HepG2 (cell line): ENCODE results near the gene IMPACT. TPM values are rescaled to one million over a fixed set of nuclear protein-coding genes. Genes with fewer than 3 reads are reported as not detected.

ENCODE experiments used
- ATAC-seq: fragments of 200-7000 bp; cut with Tn5 transposase; 3 replicates; pipeline ENCODE4 v1.9.1; 2020; ENCODE audit warnings: mild to moderate bottlenecking, moderate library complexity
- BruUV-seq: library from RNA; stranded (reverse); fragments of 400-500 nt; replicated peaks from 2 replicates; lab custom pipeline; 2021; lab: Mats Ljungman, UMichigan
- CTCF ChIA-PET: fragments of 300-600 bp; formaldehyde crosslinking; extraction: SDS; loops from one replicate; lab custom pipeline; 2021; ENCODE audit warnings: low total read pairs, inconsistent platforms, low intra/inter-chr PET ratio; lab: Yijun Ruan, JAX
- POLR2A ChIA-PET: fragments of 350-600 bp; sonication (Branson Sonifier 250); formaldehyde crosslinking; loops from one replicate; lab custom pipeline; 2020; ENCODE audit warnings: antibody characterized with exemption, inconsistent platforms; lab: Yijun Ruan, JAX
- DNase-seq: peaks from one replicate; pipeline ENCODE4 v3.0.0-alpha.2; 2015; ENCODE audit warnings: low spot score
- FAIRE-seq: peaks from 3 replicates; lab custom pipeline; 2011; peaks lifted over from hg19 to GRCh38; lab: Jason Lieb, UNC
- H2AFZ ChIP-seq: one replicate; pipeline ENCODE4 v1.6.1; 2011; ENCODE audit warnings: low read length, inconsistent platforms
- H3K27ac ChIP-seq: fragments of 300-600 bp; 3 replicates; pipeline ENCODE4 v1.8.0; 2011; ENCODE audit warnings: mixed run types, mild to moderate bottlenecking, mixed read lengths, low read length, inconsistent platforms; ENCODE audit not compliant: insufficient read depth; ENCODE audit errors: extremely low read length
- H3K27me3 ChIP-seq, 2 experiments: fragments of 200-600 bp in 1 of 2; 2 replicates in 1 of 2; 3 replicates in 1 of 2; pipeline versions ENCODE4 v1.6.0 to v1.8.0; 2011; ENCODE audit warnings: low read length in 2 of 2, mild to moderate bottlenecking in 2 of 2, moderate library complexity in 2 of 2, inconsistent platforms in 1 of 2; ENCODE audit not compliant: insufficient read depth in 2 of 2, control insufficient read depth in 1 of 2
- H3K36me3 ChIP-seq, 2 experiments: fragments of 200-600 bp in 1 of 2; replicated peaks in 1 of 2; 2 replicates in 1 of 2; 3 replicates in 1 of 2; pipeline versions ENCODE4 v1.5.1 to v1.8.0; 2011; ENCODE audit warnings: low read length in 2 of 2, inconsistent platforms in 1 of 2; ENCODE audit not compliant: insufficient read depth in 2 of 2, control insufficient read depth in 1 of 2
- H3K4me1 ChIP-seq: 2 replicates; pipeline ENCODE4 v1.5.1; 2012; ENCODE audit warnings: low read length, inconsistent platforms; ENCODE audit not compliant: insufficient read depth
- H3K4me2 ChIP-seq: 2 replicates; pipeline ENCODE4 v1.6.0; 2011; ENCODE audit warnings: low read depth, low read length, inconsistent platforms
- H3K4me3 ChIP-seq, 3 experiments: fragments of 200-600 bp in 1 of 3; sonication (generic), shearing (Covaris generic) in 1 of 3; replicated peaks in 1 of 3; 2 replicates each; pipeline ENCODE4 v1.5.1; 2011 to 2016; ENCODE audit warnings: low read length in 3 of 3, inconsistent platforms in 2 of 3, low read depth in 2 of 3, mild to moderate bottlenecking in 2 of 3, control low read depth in 1 of 3, mixed read lengths in 1 of 3; ENCODE audit not compliant: insufficient read depth in 1 of 3
- H3K79me2 ChIP-seq: one replicate; pipeline ENCODE4 v1.6.1; 2011; ENCODE audit warnings: low read length, inconsistent platforms; ENCODE audit not compliant: insufficient read depth
- H3K9ac ChIP-seq: 2 replicates; pipeline ENCODE4 v1.6.0; 2011; ENCODE audit warnings: mild to moderate bottlenecking, low read depth, low read length, inconsistent platforms; ENCODE audit not compliant: insufficient read depth
- H3K9me3 ChIP-seq: 2 replicates; pipeline ENCODE4 v1.5.1; 2012; ENCODE audit warnings: mild to moderate bottlenecking, low read length
- H4K20me1 ChIP-seq: 2 replicates; pipeline ENCODE4 v1.6.0; 2011; ENCODE audit warnings: inconsistent platforms, mild to moderate bottlenecking, low read length, moderate library complexity; ENCODE audit not compliant: insufficient read depth
- ARNTL ChIP-seq: sonication (generic); formaldehyde crosslinking; IDR thresholded peaks from 2 replicates; pipeline ENCODE4 v1.4.0; 2020; ENCODE audit warnings: mild to moderate bottlenecking, missing genetic modification reagents
- HES4 ChIP-seq: sonication (generic); formaldehyde crosslinking; IDR thresholded peaks from 2 replicates; pipeline ENCODE4 v1.9.0; 2021; ENCODE audit warnings: mild to moderate bottlenecking, missing genetic modification reagents, borderline replicate concordance
- IRF2 ChIP-seq: IDR thresholded peaks from 2 replicates; pipeline ENCODE4 v1.6.1; 2018; ENCODE audit warnings: missing genetic modification reagents, missing compliant biosample characterization
- ISL2 ChIP-seq: sonication (generic); formaldehyde crosslinking; IDR thresholded peaks from 2 replicates; pipeline ENCODE4 v1.5.0; 2020; ENCODE audit warnings: missing genetic modification reagents
- KAT7 ChIP-seq: IDR thresholded peaks from 2 replicates; pipeline ENCODE4 v1.6.1; 2018; ENCODE audit warnings: borderline replicate concordance, missing compliant biosample characterization
- NFE2L2 ChIP-seq: fragments of 150-350 bp; IDR thresholded peaks from 2 replicates; pipeline ENCODE4 v1.6.1; 2014; ENCODE audit warnings: low read length
- NPAS2 ChIP-seq: sonication (generic); formaldehyde crosslinking; IDR thresholded peaks from 2 replicates; pipeline ENCODE4 v1.8.0; 2022; ENCODE audit warnings: mild to moderate bottlenecking, missing genetic modification reagents, borderline replicate concordance
- TERF1 ChIP-seq: sonication (generic); formaldehyde crosslinking; IDR thresholded peaks from 2 replicates; pipeline ENCODE4 v1.8.0; 2022; ENCODE audit warnings: mild to moderate bottlenecking, missing genetic modification reagents, moderate library complexity
- TFE3 ChIP-seq: IDR thresholded peaks from 2 replicates; pipeline ENCODE4 v1.6.1; 2016
- ZBTB49 ChIP-seq: sonication (generic); formaldehyde crosslinking; IDR thresholded peaks from 2 replicates; pipeline ENCODE4 v1.4.0; 2020; ENCODE audit warnings: missing genetic modification reagents, borderline replicate concordance
- ZFP82 ChIP-seq: sonication (generic); formaldehyde crosslinking; IDR thresholded peaks from 2 replicates; pipeline ENCODE4 v1.5.1; 2020; ENCODE audit warnings: mild to moderate bottlenecking, missing genetic modification reagents, borderline replicate concordance
- ZMAT3 ChIP-seq: sonication (generic); formaldehyde crosslinking; conservative IDR thresholded peaks from 2 replicates; pipeline ENCODE4 v1.7.0; 2021; ENCODE audit warnings: missing genetic modification reagents
- ZNF597 ChIP-seq: sonication (generic); formaldehyde crosslinking; IDR thresholded peaks from 2 replicates; pipeline ENCODE4 v1.5.0; 2020; ENCODE audit warnings: missing genetic modification reagents
- ZNF652 ChIP-seq: IDR thresholded peaks from 2 replicates; pipeline ENCODE4 v1.6.1; 2016; ENCODE audit warnings: low read depth, borderline replicate concordance
- ZNF788 ChIP-seq: sonication (generic); formaldehyde crosslinking; IDR thresholded peaks from 2 replicates; pipeline ENCODE4 v1.5.0; 2020; ENCODE audit warnings: mild to moderate bottlenecking, missing genetic modification reagents, borderline replicate concordance
- ZNF790 ChIP-seq: sonication (generic); formaldehyde crosslinking; IDR thresholded peaks from 2 replicates; pipeline ENCODE4 v1.8.0; 2022; ENCODE audit warnings: missing genetic modification reagents, mild to moderate bottlenecking, borderline replicate concordance
- WGBS: methylation state at CpG from one replicate; pipeline ENCODE4 v1.1.6; 2017; ENCODE audit warnings: low lambda C conversion rate; 5-methylcytosine and 5-hydroxymethylcytosine counted together
- in situ Hi-C: cut with HindIII; loops from 2 replicates; pipeline ENCODE4 v1.10.0; 2017; ENCODE audit warnings: low pct_unique_long_range_greater_than_20kb; ENCODE audit not compliant: extremely low pct_ligation_motif_present
- intact Hi-C: fragments of 100-400 bp; cut with micrococcal nuclease; formaldehyde crosslinking; loops from one replicate; pipeline ENCODE4 v1.10.0; 2022; ENCODE audit not compliant: unreplicated experiment
- polyA plus RNA-seq, 8 experiments: library from polyadenylated mRNA; depleted of rRNA in 3 of 8; stranded (reverse) in 7 of 8; unstranded in 1 of 8; fragments of >200 nt; fragmentation: Illumina TruSeq in 4 of 8; extraction: Trizol in 4 of 8; gene quantifications; 2 replicates each; pipeline versions ENCODE4 v1.2.1 to v1.2.3, GENCODE V29; 2011 to 2016; ENCODE audit warnings: low read depth in 4 of 8, missing spikeins in 1 of 8, mixed read lengths in 1 of 8; ENCODE audit not compliant: insufficient read depth in 1 of 8
- total RNA-seq, 5 experiments: library from RNA; depleted of rRNA; stranded (reverse); fragments of >200 nt; fragmentation: Illumina TruSeq; extraction: Trizol; gene quantifications; 2 replicates each; pipeline ENCODE4 v1.2.3, GENCODE V29; 2016; ENCODE audit warnings: low read depth in 1 of 5

IMPACT gene
- total and polyA plus RNA-seq, 2 of the 13 experiments (the other 11 are each of a cell fraction or from before 2014, with no cell fraction given) = 5.0 to 7.7 TPM

GRCh38 chr18:24378598-24378997 is 47.9 kb upstream of the IMPACT start:
- H3K27me3 ChIP-seq = peaks cover 0 to 5% of the 10 kb centered on the region in 2 experiments; a peak in 1 of 5 replicates
- no peaks in the 10 kb centered on the region for H3K79me2 ChIP-seq
- H4K20me1 ChIP-seq = no peaks in the 10 kb centered on the region
- H3K4me3 ChIP-seq = no peak overlapping the region
- no peak overlapping the region for H3K4me2 ChIP-seq
- H3K9me3 ChIP-seq = no peaks in the 10 kb centered on the region
- no peak for DNase-seq
- H3K27ac ChIP-seq = no peak overlapping the region
- WGBS = 0% methylated on average over 1 of the region's 1 CpG
- TF ChIP-seq NFE2L2 = no peak
- no peak for TF ChIP-seq NPAS2 (CRISPR knock-in tag)
- no peak for TF ChIP-seq ZFP82 (CRISPR knock-in tag)
- no peak for TF ChIP-seq ZNF790 (CRISPR knock-in tag)
- TF ChIP-seq IRF2 = no peak
- no peak for TF ChIP-seq TERF1
- TF ChIP-seq ZNF788 (CRISPR knock-in tag) = no peak
- no peak for TF ChIP-seq HES4 (CRISPR knock-in tag)
- TF ChIP-seq ZNF597 = no peak
- no peak for TF ChIP-seq ARNTL (CRISPR knock-in tag)
- no peak for TF ChIP-seq ZBTB49 (CRISPR knock-in tag)
- TF ChIP-seq KAT7 (CRISPR knock-in tag) = no peak
- TF ChIP-seq ZMAT3 (CRISPR knock-in tag) = no peak
- no peak for TF ChIP-seq ZNF652 (CRISPR knock-in tag)
- TF ChIP-seq ISL2 = no peak
- TF ChIP-seq TFE3 = no peak
- ChIA-PET CTCF (no interaction called here), POLR2A (no interaction called here)
- in situ Hi-C loops (no loop called here), intact Hi-C loops (no loop called here)
- H3K4me1 ChIP-seq = no peaks in the 10 kb centered on the region
- H3K9ac ChIP-seq = no peak overlapping the region
- no TSS peak for BruUV-seq
- no peaks in the 10 kb centered on the region for H3K36me3 ChIP-seq
- FAIRE-seq = no peak
- no peak overlapping the region for H2AFZ ChIP-seq
- ATAC-seq = no peak
